ENCODE data around the gene TNS3. TPM values are rescaled to one million over a fixed set of nuclear protein-coding genes. Genes with fewer than 3 reads are reported as not detected.

The TNS3 gene
- total RNA-seq, 1 donor, result 9.2 TPM

DNA sequence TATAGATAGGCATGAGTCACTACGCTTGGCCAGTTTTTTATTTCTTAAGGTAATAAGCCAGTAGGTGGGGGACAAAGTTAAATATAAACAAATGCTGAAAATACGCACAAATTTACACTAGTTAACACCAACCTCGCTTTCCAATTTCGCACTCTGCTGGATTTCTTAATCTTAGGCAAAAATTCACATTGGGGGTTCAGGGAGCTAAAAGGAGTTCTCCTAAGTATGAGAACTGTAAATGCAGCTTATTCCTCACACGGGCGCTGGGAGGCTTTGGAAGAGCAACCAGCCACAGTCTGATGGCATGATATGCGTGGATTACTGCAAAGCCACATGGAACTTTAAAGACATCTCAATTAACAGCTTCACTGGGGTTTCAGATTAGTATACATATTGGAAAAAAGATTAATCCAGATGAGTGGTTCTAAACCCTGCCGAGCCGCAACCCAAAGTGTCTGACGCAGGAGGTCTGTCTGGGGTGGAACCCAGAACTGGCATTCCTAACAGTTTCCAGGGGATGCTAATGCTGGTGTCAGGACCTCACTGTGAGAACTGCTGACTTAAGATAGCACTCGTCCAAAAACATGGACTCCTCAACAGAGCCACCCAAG lies 16.2 kb downstream of the TNS3 start:
- Histone ChIP-seq H3K27me3 (ENCODE audit: insufficient read depth, low read length) (no peaks in the 10 kb centered on the region), H3K4me3 (ENCODE audit: low read length) (no peak overlapping the region), H3K9me3 (ENCODE audit: low read depth, low read length) (no peaks in the 10 kb centered on the region), H3K4me1 (ENCODE audit: insufficient read depth, low read length) (peaks cover 23% of the 10 kb centered on the region)

DNA sequence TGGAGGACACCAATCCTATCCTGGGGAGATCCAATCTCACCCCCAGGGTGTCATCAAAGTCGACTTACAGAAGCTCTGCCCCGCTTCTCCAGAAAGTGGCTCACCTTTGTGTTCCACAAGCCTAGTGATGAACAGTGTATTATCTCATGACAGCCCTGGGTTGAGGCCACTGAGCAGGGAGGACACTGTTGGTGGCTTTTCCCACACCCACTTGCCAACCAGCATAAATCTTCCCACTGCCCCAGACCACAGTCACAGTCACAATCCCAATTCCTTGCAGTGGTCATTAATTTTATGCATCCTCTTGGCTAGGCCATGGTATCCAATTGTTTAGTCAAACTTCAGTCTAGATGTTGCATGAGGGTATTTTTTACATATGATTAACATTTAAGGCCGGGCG lies 18.4 kb downstream of the TNS3 start:
- Histone ChIP-seq H3K4me1 (ENCODE audit: insufficient read depth, low read length) (peaks cover 9% of the 10 kb centered on the region), H3K4me3 (ENCODE audit: low read length) (no peak overlapping the region), H3K27me3 (ENCODE audit: insufficient read depth, low read length) (no peaks in the 10 kb centered on the region), H3K9me3 (ENCODE audit: low read depth, low read length) (no peaks in the 10 kb centered on the region)

DNA sequence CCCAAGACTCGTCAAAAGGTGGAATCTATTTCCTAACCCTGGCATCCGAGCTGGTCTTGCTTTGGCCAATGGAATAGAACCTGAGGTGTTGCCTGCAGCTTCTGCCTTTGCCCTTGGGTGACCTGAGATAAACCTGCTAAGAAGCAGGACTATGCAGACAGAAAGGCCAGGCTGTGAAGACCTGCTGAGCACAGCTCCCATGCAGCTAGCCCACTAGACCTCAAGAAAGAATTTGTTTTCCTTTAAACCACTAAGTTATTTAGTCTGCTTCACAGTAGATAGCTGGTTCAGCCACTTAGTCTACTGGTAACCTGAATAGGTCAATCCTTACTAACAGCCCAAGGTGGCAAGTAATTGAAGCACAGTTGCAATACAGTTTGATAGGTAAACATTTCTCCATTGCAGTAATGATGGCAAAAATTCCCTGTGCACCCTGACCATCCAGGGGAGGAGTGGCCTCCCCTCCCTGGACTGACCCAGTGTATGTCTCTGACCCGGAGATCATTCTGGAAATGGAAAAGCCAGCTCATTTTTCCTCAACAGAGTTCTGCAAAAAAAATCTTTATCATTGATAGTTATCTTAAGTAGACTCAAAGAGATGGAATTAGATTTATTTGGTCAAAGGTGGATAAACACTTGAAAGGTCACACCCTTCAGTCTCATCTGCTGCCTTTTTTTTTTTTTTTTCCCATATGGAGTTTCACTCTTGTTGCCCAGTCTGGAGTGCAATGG lies 20.0 kb downstream of the TNS3 start:
- Histone ChIP-seq H3K4me1 (ENCODE audit: insufficient read depth, low read length) (peaks cover 2% of the 10 kb centered on the region), H3K4me3 (ENCODE audit: low read length) (no peak overlapping the region), H3K9me3 (ENCODE audit: low read depth, low read length) (no peaks in the 10 kb centered on the region), H3K27me3 (ENCODE audit: insufficient read depth, low read length) (no peaks in the 10 kb centered on the region)

DNA sequence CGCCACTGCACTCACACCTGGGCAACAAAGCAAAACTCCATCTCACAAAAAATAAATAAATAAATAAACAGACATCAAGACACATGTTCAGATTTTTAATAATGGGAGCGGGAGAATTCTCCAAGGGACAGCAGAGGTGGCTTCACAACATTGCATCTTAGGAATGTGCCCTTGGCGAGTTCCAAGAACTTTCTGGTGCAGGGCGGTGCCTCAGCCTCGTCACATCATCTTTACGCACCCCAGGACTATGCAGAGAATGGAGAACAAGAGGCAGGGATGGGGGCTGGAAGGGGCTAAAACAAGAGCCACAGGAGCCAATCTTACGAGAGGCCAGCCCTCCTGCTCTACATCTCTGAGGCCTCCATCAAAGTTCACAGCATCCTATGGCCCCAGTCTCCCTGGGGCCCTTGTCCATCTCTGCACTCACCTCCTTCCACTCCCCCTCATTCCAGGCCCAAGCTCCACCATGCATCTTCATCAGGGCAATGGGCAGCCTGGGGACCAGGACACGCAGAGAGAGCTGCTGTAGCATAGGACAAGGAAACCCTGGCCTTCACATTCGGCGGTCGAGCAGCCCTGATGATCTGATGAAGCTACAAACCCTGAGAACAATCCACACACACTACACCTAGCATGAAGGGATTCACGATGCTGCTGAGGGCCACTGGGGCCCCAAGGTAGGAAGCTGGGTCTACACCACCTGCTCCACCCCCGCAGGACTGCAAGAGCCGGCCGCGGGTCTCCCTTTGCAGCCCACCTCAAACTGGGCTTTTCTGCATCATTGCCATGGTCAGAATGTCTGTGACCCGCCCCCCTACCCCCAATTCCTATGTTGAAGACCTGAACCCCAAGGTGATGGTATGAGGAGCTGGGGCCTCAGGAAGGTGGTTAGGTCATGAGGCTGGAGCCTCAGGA lies 22.3 kb downstream of the TNS3 start:
- H3K4me3 ChIP-seq (ENCODE audit: low read length), result no peak overlapping the region
- H3K4me1 ChIP-seq (ENCODE audit: insufficient read depth, low read length), result peaks cover 11% of the 10 kb centered on the region
- H3K27me3 ChIP-seq (ENCODE audit: insufficient read depth, low read length), result no peaks in the 10 kb centered on the region
- H3K9me3 ChIP-seq (ENCODE audit: low read depth, low read length), result no peaks in the 10 kb centered on the region

DNA sequence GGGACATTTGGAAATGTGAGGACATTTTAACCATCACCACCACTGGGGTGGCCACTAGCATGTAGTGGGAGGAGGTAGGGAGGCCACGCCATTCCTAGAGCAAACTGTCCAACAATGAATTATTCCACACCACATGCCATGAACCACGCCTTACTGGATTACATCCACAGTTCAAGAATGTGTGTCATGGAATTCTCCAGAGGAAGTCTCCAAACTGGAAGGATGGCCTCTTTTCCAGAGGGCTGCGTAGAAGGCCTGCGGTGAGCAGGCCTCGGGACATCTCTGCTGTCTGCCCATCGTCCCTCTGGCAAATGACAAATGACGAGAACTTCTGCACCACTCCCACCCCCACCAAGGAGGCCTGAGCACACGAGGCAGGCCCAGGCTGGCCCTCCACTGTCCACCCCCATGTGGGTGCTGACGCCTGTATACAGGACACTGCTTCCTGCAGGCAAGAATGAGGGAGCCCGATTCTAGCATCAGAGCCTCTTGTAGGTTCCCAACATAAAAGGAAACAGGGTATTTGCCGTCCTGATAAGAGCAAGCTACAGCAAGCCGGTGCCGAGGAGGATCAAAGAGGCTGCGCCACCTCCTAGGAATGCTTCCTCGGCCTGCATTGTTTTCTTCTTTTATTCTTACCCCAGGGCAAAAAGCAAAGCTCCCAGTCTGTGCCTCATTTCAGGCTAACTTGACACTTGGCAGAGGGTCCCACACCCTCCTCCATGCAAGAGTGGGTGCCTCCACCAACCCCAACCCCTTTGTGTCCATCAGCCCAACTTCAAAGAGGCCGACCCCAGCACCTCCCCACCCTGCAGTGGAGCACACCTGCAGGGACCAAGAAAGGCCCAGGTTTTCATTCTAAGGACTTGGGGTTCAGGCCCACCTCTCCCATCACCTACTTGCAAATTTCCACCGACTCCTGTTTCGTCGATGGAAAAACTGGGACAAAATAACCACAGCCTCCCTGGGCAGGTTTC lies 23.9 kb downstream of the TNS3 start:
- Histone ChIP-seq H3K4me3 (ENCODE audit: low read length) (no peak overlapping the region), H3K9me3 (ENCODE audit: low read depth, low read length) (no peaks in the 10 kb centered on the region), H3K4me1 (ENCODE audit: insufficient read depth, low read length) (peaks cover 11% of the 10 kb centered on the region), H3K27me3 (ENCODE audit: insufficient read depth, low read length) (no peaks in the 10 kb centered on the region)

DNA sequence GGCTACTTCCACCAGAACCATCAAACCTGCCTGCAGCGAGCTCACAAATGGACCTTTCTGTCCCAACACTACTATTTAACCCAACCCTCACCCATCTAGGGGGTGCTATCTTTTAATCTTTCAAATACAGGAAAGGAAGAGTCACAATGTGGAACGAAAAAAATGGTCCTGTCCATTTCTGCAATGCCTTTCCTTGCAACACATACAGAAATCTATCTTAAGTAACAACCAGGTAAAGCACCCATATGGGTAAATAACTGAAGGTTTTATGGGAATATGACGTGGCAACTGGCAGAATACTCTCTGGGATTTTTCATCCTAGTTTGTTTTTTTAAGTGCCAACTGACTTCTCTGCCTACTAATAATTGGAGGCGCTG lies 24.6 kb downstream of the TNS3 start:
- no peak overlapping the region for H3K4me3 ChIP-seq (ENCODE audit: low read length)
- no peaks in the 10 kb centered on the region for H3K9me3 ChIP-seq (ENCODE audit: low read depth, low read length)
- peaks cover 11% of the 10 kb centered on the region for H3K4me1 ChIP-seq (ENCODE audit: insufficient read depth, low read length)
- no peaks in the 10 kb centered on the region for H3K27me3 ChIP-seq (ENCODE audit: insufficient read depth, low read length)

DNA sequence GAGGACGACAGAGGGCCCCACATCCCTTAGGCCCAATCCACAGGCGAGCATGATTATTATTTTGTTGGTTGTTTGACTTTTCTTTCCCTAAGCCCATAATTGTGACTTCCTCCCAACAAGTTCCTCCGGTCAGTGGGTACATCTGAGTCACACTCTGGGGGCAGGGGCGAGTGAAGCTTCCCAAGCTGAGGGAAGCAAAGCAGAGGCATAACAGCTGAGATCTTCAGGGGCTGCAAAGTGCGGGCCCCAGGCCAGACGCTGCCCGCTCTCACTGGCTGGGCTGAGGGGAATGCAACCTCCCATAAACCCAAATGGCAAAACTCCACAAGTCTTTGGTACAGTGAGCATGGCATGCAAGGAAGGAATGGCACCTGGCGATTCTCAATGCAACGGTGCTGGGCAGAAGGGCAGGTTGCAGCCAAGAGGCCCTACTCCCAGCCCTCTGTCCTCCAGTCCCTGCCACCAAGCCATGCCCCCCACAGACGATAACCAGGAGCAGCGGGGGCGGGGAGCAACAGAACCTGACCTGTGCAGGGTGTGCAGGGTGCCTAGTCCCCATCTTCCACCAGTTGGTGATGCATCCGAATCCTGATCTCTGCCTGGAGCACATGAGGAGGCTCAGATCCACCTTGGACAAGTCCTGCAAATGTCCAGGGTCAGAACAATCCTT lies 25.3 kb downstream of the TNS3 start:
- H3K4me3 ChIP-seq (ENCODE audit: low read length), result no peak overlapping the region
- H3K27me3 ChIP-seq (ENCODE audit: insufficient read depth, low read length), result no peaks in the 10 kb centered on the region
- no peaks in the 10 kb centered on the region for H3K9me3 ChIP-seq (ENCODE audit: low read depth, low read length)
- H3K4me1 ChIP-seq (ENCODE audit: insufficient read depth, low read length), result peaks cover 11% of the 10 kb centered on the region

DNA sequence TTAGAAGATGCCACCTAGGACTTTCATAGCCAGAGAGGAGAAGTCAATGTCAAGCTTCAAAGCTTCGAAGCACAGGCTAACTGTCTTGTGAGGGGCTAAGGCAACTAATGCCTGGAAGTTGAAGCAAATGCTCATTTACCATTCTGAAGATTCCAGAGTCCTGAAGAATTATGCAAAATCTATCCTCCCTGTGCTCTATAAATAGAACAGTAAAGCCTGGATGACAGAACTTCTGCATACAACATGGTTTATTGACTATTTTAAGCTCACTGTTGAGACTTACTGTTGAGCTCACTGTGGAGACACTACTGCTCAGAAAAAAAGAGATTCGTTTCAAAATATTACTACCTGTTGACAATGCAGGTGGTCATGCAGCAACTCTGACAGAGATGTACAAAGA lies 28.6 kb downstream of the TNS3 start:
- H3K4me1 ChIP-seq (ENCODE audit: insufficient read depth, low read length), result peaks cover 11% of the 10 kb centered on the region
- no peaks in the 10 kb centered on the region for H3K9me3 ChIP-seq (ENCODE audit: low read depth, low read length)
- no peak overlapping the region for H3K4me3 ChIP-seq (ENCODE audit: low read length)
- H3K27me3 ChIP-seq (ENCODE audit: insufficient read depth, low read length), result no peaks in the 10 kb centered on the region

DNA sequence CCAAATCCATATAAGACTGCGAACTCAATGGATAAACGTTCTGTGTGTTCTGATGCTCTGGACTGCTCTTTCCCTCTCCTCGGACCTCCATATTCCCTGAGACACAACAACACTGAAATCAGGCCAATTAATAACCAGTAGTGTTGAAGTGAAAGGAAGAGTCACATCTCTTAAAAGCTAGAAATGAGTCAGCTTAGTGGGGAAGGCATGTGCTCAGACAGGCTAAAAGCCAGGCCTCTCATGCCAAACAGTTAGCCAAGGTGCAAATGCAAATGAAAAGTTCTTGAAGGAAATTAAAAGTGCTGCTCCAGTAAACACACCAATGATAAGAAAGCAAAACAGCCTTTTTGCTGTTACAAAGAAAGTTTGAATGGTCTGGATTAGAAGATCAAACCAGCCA lies 29.3 kb downstream of the TNS3 start:
- Histone ChIP-seq H3K4me3 (ENCODE audit: low read length) (no peak overlapping the region), H3K4me1 (ENCODE audit: insufficient read depth, low read length) (peaks cover 11% of the 10 kb centered on the region), H3K27me3 (ENCODE audit: insufficient read depth, low read length) (no peaks in the 10 kb centered on the region), H3K9me3 (ENCODE audit: low read depth, low read length) (no peaks in the 10 kb centered on the region)

DNA sequence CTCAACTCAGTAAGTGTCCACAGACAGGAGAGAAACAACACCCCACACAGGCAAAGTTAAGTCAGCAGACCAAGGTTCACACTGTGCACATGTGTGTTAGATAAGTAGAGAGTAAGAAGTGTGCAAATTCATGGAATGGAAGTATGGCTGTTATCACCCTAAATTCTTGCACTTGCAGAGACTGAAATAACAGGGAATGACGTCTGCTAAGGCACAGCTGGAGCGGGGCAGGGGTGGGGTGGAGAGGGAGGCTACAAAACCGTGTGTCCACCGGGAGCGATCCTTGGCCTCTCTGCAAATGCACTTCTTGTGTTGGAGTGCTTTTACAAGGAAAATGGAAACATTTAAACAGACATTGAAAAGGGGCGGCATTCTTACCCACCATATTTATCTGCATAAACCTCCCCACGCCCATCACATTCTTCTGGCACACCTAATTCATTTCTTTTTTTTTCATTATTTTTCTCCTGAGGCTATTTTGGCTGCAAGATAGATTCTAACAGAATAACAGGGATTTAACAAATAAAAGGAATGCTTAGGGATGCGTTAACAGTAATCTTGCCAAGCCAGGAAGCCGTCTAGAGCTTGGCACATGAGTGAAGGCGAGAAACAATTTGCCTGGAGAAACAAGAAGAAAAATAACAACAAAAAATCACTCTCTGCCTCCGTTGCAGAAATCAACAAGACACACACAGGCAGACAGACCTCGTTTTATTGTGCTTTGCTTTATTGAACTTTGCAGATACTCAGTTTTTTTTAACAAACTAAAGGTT lies 30.1 kb downstream of the TNS3 start:
- Histone ChIP-seq H3K4me1 (ENCODE audit: insufficient read depth, low read length) (peaks cover 9% of the 10 kb centered on the region), H3K27me3 (ENCODE audit: insufficient read depth, low read length) (no peaks in the 10 kb centered on the region), H3K4me3 (ENCODE audit: low read length) (no peak overlapping the region), H3K9me3 (ENCODE audit: low read depth, low read length) (no peaks in the 10 kb centered on the region)

DNA sequence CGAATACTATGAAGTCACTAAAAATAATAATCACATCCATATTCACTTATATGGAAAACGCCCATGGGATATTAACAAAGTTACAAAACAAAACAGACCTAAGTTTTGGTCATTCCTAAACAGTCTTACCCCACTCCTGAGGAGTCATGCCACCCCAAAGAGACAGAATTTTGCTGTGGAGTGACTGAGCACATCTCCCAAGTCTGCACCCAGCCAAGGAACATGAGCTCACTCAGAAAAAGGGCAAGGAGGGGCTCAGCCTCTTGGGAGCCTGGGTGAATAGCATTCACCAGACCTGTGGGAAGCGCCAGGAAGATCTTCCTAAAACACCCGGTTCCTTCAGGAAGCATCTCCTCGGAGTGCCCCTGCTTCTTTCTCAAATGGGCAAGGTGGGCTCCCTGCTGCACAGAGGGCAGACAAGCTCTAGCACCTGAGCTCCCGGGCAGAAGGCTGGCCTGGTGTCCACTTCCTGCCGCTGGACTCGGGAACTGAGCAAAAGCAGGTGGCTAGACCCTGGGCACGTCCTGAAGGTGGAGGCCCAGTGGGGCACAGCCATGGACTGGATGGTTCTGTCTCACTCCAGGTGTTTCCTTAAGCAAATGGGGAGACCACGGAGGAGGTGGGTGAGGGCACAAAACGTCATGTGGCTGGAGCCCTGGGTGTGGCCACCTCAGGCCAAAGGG lies 31.0 kb downstream of the TNS3 start:
- H3K4me1 ChIP-seq (ENCODE audit: insufficient read depth, low read length), result no peaks in the 10 kb centered on the region
- no peaks in the 10 kb centered on the region for H3K9me3 ChIP-seq (ENCODE audit: low read depth, low read length)
- H3K4me3 ChIP-seq (ENCODE audit: low read length), result no peak overlapping the region
- H3K27me3 ChIP-seq (ENCODE audit: insufficient read depth, low read length), result no peaks in the 10 kb centered on the region

DNA sequence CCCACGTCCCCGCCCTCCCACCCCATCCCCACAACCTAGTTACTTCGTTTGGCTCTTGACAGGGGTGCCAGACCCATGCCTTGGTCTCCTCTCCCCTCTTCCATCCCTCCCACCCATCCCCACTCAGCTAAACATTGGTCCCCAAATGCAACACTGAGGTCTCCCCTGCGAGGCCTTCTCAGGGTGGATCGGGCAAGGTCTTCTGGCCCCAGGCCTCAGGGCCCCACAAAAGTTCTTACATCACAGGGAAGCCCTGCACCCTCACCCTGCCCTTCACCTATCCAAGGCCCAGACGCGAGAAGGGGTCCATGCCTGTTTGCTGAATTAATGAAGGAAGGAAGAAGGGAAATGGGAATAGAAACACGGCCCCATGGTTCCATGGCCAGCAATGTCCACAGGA lies 32.0 kb downstream of the TNS3 start:
- Histone ChIP-seq H3K27me3 (ENCODE audit: insufficient read depth, low read length) (no peaks in the 10 kb centered on the region), H3K4me1 (ENCODE audit: insufficient read depth, low read length) (no peaks in the 10 kb centered on the region), H3K9me3 (ENCODE audit: low read depth, low read length) (no peaks in the 10 kb centered on the region), H3K4me3 (ENCODE audit: low read length) (no peak overlapping the region)

DNA sequence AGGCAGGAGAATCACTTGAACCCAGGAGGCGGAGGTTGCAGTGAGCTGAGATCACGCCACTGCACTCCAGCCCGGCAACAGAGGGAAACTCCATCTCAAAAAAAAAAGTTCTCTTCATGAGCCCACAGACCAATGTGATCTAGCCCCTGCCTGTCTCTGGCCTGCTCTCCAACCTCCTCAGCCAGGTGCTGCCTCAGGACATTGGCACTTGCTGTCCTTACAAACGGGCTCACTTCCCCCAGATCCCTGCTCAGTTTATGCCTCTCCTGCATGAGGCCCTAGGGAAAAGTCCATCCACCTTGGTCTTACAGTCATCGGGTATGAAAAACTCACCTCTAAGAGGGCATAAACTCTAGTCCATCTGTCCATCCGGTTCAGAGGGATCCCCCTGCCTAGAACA lies 32.5 kb downstream of the TNS3 start:
- Histone ChIP-seq H3K9me3 (ENCODE audit: low read depth, low read length) (no peaks in the 10 kb centered on the region), H3K4me3 (ENCODE audit: low read length) (no peak overlapping the region), H3K27me3 (ENCODE audit: insufficient read depth, low read length) (no peaks in the 10 kb centered on the region), H3K4me1 (ENCODE audit: insufficient read depth, low read length) (no peaks in the 10 kb centered on the region)
